ENCODE data around the gene TBC1D22A.

Gene TBC1D22A

GRCh38 chr22:47149976-47150375 is 387.5 kb downstream of the TBC1D22A start:
- no peak for DNase-seq

- no peak for DNase-seq
Measured at GRCh38 chr22:47150426-47150825, 388.0 kb downstream of the TBC1D22A start.

- no peak for DNase-seq
Measured at GRCh38 chr22:47151064-47151463, 388.6 kb downstream of the TBC1D22A start.

- peak in 1 of 2 experiments; percentile 13 for DNase-seq
Measured at GRCh38 chr22:47151490-47151889, 389.0 kb downstream of the TBC1D22A start.

- DNase-seq, result no peak
Measured at GRCh38 chr22:47152236-47152635, 389.8 kb downstream of the TBC1D22A start.

GRCh38 chr22:47152938-47153337 is 390.5 kb downstream of the TBC1D22A start:
- no peak for DNase-seq

GRCh38 chr22:47153854-47154525 is 391.5 kb downstream of the TBC1D22A start:
- DNase-seq, result no peak

GRCh38 chr22:47154621-47155081 is 392.2 kb downstream of the TBC1D22A start:
- DNase-seq, result no peak

GRCh38 chr22:47155131-47155885 is 392.9 kb downstream of the TBC1D22A start:
- no peak for DNase-seq

GRCh38 chr22:47155912-47156311 is 393.5 kb downstream of the TBC1D22A start:
- DNase-seq, result no peak

- no peak for DNase-seq
Measured at GRCh38 chr22:47156352-47157092, 394.1 kb downstream of the TBC1D22A start.

- DNase-seq, result no peak
Measured at GRCh38 chr22:47157093-47157420, 394.6 kb downstream of the TBC1D22A start.

GRCh38 chr22:47157486-47158270 is 395.2 kb downstream of the TBC1D22A start:
- no peak for DNase-seq

- DNase-seq, result no peak
Measured at GRCh38 chr22:47158457-47158856, 396.0 kb downstream of the TBC1D22A start.

GRCh38 chr22:47159592-47159991 is 397.1 kb downstream of the TBC1D22A start:
- DNase-seq, result no peak

GRCh38 chr22:47160141-47160541 is 397.7 kb downstream of the TBC1D22A start:
- DNase-seq, result no peak

- DNase-seq, result no peak
Measured at GRCh38 chr22:47160781-47161520, 398.5 kb downstream of the TBC1D22A start.

- no peak for DNase-seq
Measured at GRCh38 chr22:47161631-47162030, 399.2 kb downstream of the TBC1D22A start.

- no peak for DNase-seq
Measured at GRCh38 chr22:47162865-47163264, 400.4 kb downstream of the TBC1D22A start.

GRCh38 chr22:47163481-47163855 is 401.0 kb downstream of the TBC1D22A start:
- DNase-seq, result no peak

- no peak for DNase-seq
Measured at GRCh38 chr22:47163856-47164513, 401.5 kb downstream of the TBC1D22A start.
